Measurements from ENCODE around the gene PLEKHM2.

DNA sequence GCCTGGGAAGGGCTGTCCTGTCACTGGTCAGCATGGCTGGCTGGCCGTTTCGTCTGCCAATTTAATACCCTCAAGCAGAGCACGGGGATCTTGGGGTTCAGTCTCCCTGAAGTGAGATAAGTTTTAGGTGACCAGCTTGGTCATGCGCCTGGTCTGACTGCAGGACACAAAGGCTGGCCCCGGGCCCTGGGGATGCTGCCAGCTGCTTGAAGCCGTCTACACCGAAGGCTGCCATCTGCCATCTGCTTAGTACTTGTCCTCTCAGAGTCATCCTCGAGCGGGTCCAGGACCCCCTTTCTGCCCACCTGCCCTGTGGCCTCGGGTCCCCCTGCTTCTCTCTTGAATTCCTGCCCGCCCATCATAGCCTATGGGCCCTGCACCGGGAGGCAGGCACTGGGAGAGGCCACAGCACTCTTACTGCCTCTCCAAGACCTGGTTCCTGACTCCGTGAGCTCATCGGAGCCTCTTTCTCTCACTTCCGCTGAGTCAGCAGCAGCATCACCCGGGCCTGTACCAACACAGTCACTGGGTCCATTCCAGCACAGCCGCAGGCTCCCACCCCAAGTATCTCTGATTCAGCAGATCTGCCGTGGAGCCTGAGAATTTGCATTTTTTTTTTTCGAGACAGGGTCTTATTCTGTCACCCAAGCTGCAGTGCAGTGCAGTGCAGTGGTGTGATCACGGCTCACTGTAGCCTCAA lies 81.5 kb downstream of the PLEKHM2 start:
- TF ChIP-seq, protein P1, sequence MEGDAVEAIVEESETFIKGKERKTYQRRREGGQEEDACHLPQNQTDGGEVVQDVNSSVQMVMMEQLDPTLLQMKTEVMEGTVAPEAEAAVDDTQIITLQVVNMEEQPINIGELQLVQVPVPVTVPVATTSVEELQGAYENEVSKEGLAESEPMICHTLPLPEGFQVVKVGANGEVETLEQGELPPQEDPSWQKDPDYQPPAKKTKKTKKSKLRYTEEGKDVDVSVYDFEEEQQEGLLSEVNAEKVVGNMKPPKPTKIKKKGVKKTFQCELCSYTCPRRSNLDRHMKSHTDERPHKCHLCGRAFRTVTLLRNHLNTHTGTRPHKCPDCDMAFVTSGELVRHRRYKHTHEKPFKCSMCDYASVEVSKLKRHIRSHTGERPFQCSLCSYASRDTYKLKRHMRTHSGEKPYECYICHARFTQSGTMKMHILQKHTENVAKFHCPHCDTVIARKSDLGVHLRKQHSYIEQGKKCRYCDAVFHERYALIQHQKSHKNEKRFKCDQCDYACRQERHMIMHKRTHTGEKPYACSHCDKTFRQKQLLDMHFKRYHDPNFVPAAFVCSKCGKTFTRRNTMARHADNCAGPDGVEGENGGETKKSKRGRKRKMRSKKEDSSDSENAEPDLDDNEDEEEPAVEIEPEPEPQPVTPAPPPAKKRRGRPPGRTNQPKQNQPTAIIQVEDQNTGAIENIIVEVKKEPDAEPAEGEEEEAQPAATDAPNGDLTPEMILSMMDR (conservative IDR thresholded peaks at IDR 0.05; ENCODE audit: low read depth, low read length), result no peak
- no peak for TF ChIP-seq CEBPB (IDR thresholded peaks at IDR 0.05; ENCODE audit: low read depth, low read length)
- TF ChIP-seq, protein P2, sequence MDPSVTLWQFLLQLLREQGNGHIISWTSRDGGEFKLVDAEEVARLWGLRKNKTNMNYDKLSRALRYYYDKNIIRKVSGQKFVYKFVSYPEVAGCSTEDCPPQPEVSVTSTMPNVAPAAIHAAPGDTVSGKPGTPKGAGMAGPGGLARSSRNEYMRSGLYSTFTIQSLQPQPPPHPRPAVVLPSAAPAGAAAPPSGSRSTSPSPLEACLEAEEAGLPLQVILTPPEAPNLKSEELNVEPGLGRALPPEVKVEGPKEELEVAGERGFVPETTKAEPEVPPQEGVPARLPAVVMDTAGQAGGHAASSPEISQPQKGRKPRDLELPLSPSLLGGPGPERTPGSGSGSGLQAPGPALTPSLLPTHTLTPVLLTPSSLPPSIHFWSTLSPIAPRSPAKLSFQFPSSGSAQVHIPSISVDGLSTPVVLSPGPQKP (IDR thresholded peaks at IDR 0.05; ENCODE audit: borderline replicate concordance, low read depth, low read length), result no peak

All from IMR-90 (cell line).